Islet of Langerhans (tissue), 1 donor: Measurements from ENCODE around the gene PRKCD.

Experiments used
- FAIRE-seq: peaks from one replicate; lab custom pipeline; 2011; peaks lifted over from hg19 to GRCh38; lab: Jason Lieb, UNC

PRKCD gene

DNA sequence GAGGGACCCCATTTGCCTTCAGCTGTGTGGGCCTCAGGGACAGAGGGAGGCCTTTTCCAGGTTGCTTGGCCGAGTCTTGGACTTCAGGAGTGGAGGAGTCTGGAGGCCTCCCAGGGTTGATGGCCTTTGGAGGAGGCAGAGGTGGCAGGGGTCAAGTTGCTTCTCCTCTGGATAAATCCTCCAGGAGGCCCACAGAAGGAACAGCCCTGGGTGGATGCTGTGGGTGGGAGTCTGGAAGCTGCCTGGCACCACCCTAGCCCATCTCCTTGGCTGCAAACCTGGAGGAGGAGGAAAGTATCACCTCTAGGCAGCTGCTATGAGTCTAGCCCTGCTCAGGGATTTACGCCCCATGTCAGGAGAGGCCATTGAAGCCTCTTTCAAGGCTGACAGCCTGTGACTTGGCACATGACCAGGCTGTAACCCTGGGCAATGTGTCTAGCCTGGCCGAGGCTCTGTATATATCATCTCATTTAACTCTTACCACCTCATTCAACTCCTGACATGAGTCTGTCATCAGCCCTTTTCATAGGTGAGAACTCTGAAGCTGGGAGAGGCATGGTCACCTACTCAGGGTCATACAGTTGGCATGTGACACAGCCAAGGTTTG is 2.9 kb upstream of the PRKCD start:
- no peak for FAIRE-seq

DNA sequence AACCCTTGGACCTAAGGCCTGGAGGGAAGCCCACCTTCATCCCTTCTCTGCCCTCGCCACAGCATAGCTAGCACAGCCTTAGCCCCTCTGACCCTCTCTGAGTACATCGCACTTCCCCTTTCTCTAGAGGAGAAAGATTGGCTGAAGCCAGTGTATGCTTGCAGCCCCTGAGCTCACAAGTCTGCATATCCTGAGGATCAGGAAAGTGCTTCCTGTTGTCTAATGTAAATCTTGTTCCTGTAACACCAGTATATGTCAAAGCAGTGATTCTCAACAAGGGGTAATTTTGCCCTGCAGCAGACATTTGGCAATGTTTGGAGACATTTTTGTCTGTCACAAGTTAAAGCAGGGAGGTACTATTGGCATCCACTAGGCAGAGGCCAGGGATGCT is 2.2 kb upstream of the PRKCD start:
- FAIRE-seq: no peak

DNA sequence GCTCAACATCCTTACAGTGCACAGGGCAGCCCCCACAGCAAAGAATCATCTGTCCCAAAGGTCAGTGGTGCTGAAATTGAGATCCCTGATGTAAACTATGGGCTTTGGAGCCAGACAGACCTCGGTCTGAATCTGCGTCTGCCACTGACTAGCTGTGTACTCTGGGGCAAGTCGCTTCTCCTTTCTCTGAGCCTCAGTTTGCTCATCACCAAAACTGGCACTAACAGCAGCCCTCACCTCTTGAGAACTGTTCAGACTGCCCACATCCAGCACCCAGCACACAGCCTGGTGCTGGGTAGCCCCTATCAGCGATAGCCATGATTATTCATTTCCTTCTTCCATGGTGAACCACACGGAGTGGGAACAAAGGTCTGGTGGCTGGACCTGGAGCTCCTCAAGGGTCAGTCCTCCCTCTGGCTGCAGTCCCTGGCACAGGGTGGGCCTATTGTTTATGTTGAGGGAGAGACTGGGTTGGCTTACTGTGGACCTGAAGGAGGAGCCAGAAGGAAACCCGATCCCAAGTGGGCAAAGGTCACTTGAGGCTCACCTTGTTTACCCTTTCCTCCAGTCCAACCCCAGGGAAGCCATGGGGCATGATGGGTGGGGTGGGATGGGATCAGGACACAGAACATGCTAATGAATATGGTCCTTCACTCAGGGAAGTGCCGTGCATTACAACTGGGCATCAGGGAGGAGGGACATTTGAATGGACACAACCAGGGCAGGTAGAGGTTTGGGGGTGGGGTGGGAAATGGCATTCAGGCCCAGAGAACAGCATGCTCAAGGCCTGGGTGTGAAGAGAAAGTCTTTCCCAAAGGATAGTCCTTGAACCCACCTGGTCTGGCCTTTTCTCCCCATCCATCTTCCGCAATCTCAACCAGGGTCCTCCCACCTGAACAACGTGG is 1.6 kb upstream of the PRKCD start:
- FAIRE-seq: no peak

DNA sequence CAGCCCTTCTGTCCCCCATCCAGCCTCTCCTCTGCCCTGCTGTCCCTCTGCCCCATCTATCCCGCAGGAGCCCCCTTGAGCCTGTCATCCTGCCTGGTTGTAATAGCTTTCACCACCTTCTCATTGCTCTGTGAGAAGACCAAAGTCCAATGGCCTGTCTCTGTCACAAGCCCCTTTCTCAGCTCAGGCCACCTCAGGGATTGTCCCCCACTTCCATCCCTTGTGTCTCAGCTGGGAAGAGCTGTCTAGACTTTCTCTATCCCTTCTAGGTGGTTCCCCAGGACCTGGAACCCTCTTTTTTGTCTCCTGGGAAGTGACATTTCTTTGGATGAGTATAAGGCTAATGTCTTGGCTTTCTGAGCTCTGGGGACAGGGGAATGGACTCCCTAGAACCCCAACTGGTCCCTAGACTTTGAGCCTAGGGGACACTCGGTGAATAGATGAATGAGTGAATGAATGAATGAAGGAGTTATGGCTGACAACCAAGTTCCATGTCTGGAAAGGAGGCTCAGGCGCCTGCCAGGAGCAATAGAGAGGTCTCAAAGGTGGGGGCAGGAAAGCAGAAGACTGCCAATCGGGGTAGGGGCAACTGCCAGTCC is 849 bp upstream of the PRKCD start:
- no peak for FAIRE-seq

- FAIRE-seq: no peak
These were observed 426 bp downstream of the PRKCD start for GRCh38 chr3:53161450-53161819.

GRCh38 chr3:53161820-53162671 is 1.0 kb downstream of the PRKCD start:
- no peak for FAIRE-seq

GRCh38 chr3:53162672-53163443 is 1.8 kb downstream of the PRKCD start:
- no peak for FAIRE-seq

GRCh38 chr3:53163444-53164387 is 2.7 kb downstream of the PRKCD start:
- FAIRE-seq: no peak

DNA sequence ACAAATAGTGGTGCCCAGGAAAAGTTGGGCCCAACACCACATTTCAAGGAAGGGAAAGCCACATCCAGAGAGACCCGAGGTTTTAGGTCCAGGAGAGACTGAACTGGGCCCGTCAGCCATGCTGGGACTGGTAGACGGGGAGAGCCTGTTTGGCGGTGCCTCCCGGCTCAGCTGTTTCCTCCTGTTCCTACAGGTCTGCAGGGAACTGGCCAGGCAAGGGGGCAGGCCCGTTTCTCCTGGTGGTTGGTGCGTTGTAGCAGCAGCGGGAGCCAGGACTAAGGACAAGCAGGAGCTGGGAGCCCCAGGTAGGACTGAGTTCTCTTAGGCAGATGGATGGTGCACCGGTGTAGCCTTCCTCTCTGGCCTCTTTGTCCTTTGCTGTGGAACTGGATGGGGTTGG is 3.9 kb downstream of the PRKCD start:
- FAIRE-seq: no peak

- no peak for FAIRE-seq
These were observed 5.2 kb downstream of the PRKCD start for GRCh38 chr3:53166206-53166605.

DNA sequence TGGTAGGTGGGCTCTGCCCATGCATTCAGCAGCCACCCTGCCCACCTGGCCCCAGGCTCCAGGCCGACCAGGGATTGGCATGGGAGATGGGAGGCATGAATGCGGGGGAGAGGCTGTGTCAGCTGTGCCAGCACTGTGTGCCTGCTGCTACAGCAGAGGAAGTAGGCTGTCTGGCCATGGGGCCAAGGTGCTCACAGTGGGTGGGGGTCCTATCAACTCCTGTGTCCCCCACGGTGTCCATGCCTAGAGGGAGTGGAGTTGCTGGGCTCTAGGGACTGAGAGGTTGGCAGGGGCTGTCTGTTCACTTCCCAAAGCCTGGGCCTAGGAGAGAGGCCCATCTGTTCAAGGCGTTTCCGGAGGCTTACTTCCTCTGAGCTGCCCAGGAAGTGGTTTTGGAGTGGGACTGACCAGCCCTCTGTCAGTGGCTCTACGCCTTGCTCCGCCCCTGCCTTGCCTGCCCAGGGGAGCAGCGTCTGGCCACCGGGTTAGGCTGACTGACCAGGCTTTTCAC is 5.8 kb downstream of the PRKCD start:
- FAIRE-seq: no peak

DNA sequence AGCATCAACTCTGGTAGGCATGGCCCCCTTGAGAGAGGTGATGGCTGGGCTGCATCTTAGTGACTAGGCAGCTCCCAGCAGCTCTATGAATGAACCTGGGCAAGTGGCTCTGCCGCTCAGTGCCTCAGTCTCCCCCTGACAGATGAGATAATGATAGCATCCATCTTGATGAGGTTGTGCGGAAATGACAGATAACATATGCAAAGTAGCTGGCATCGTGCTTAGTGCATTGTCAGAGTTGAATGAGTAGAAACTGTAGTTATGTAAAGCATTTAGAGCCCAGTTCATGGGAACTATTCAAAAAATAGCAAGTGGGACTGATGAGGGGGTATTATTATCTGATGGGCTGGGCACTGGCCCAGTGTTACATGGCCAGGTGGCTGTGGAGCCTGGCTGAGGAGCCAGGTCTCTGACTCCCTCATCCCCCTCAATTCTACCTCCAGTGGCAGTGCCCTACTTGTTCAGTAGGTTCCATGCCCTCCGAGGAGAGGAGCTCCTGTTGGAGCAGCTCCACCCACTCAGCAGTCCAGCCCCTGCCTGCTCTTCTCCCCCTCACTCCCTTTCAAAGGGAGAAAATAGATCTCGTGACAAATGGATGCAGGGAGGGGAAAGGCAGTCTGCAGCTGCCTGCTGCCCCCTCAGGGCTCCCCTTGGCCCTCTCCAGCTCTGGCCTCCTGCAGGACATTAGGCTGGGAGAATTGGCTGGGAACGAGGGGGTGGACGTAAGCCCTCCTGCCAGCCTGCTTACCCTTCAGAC is 6.6 kb downstream of the PRKCD start:
- FAIRE-seq: no peak

GRCh38 chr3:53168175-53168923 is 7.3 kb downstream of the PRKCD start:
- FAIRE-seq: no peak

GRCh38 chr3:53169045-53169831 is 8.2 kb downstream of the PRKCD start:
- FAIRE-seq: no peak

DNA sequence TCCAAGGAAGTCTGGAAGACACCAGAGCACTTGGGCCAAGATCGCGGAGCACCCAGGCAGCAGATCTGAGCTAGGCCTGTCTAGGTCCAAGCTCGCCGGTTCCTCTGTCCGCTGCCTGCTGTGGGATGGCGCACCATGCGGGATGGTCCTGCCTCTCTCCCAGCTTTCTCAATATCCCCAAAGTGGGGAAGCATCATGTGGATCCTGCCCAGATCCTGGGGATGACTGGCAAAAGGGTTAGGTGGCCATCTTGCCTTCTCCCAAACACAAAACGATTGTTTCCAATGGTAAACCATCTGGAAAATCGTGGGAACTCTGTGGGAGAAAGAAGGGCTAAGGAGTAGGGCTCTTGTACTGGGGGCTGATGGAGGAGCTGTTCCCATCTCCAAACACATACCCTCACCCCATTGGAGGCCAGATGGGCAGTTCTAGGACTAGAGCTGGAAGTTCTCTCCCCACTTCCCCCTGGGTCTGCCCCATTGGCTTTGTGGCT is 8.9 kb downstream of the PRKCD start:
- no peak for FAIRE-seq

DNA sequence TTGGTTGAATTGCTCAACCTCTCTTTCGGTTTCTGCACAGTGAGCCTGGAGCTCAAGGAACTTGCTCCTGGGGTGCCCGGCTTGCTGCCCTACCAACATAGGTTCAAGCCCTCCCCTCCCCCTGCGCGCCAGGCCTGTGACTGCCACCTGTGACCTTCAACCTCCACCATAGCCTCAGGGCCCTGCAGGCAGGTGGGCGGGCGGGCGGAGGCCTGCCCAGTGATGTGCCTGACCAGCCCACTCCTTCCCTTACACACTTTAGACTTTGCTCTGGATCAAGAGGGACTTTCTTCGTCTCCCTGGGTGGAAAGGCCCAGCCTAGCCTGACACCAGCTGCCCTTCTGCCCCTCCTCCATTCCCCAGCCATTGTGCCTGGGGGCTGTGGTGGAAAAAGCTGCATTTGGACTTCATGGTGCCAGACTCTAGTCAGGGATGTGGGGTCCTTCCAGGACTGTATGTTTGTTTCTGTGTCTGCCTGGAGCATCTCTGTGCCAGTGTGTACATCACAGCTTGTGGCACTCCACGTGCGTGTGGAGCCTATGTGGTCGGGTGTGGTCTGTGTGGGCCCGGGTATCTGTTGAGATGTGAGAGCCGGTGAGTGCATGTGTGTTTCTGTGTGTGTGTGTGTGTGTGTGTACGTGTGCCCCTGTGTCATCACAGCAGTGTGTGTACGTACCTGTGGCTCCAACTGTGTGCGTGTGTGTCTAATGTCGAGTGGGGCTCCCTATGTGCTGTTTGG is 9.5 kb downstream of the PRKCD start:
- no peak for FAIRE-seq

- FAIRE-seq: no peak
These were observed 10.0 kb downstream of the PRKCD start for GRCh38 chr3:53171064-53171418.
